Activated naive CD4-positive, alpha-beta T cell treated with Interleukin-2 at 50 U/mL for 16 hours (primary cell): ENCODE results near the gene TJAP1.

Experiments used
- DNase-seq: peaks from one replicate; pipeline ENCODE4 v3.0.0-alpha.2; 2020

TJAP1 gene

GRCh38 chr6:43547222-43547621, 69.9 kb downstream of the TJAP1 start:
- no peak for DNase-seq
